ENCODE results near the gene GPER1.

GRCh38 chr7:1142051-1142635, 54.2 kb downstream of the GPER1 start:
- TF ChIP-seq YY1 (IDR thresholded peaks at IDR 0.05; ENCODE audit: insufficient read depth, insufficient read length) (no peak), ZNF274 (IDR thresholded peaks at IDR 0.05; ENCODE audit: low read depth, low read length) (no peak), SUZ12 (IDR thresholded peaks at IDR 0.05; ENCODE audit: extremely low read depth, insufficient read depth, insufficient read length) (no peak)

Measured in NT2/D1 (cell line).